Right renal pelvis (tissue), 4 donors: ENCODE measurements around the gene ABHD12B. TPM values are rescaled to one million over a fixed set of nuclear protein-coding genes. Genes with fewer than 3 reads are reported as not detected.

Experiments used
- DNase-seq, 4 donors: peaks; one replicate each; pipeline ENCODE4 v3.0.0-alpha.2; 2013; ENCODE audit warnings: low read depth in 4 of 4, low spot score in 3 of 4, missing footprints in 1 of 4
- polyA plus RNA-seq, 4 donors: library from polyadenylated mRNA; unstranded; fragments of 120-200 nt; gene quantifications; one replicate each; pipeline ENCODE4 v1.2.1, GENCODE V29; 2013; ENCODE audit not compliant: insufficient read length in 4 of 4

The ABHD12B gene
- polyA plus RNA-seq, 4 donors = 0.47 to 0.80 (median 0.77) TPM

DNA sequence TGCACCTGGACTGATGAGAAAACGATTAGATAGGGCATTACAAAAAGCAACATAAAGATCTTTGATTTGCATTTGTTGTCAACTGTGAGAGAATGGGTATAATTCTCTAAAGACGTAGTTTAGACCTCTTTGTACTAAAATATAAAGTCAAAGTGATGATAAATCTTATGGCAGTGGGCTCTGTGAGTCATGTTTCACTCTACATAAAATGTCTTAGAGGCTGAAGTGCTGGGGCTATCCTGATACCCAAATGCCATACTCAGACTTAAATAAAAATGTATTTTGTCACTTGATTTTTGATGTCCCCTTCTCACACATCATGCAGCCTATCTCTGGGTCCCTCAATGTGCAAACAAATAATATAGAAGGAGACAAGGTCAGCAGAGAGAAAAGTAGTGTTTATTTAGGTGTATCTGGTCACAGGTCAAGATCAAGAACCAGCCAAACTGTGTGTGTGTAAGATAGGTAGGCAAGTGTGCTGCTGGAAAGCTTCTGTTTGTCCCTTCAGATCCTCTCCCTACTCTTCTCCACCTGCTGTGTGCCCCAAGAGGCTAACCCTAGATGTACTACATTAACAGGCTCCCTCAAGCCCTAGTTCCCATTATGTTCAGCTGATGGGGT, 33.9 kb upstream of the ABHD12B start:
- DNase-seq = no peak

DNA sequence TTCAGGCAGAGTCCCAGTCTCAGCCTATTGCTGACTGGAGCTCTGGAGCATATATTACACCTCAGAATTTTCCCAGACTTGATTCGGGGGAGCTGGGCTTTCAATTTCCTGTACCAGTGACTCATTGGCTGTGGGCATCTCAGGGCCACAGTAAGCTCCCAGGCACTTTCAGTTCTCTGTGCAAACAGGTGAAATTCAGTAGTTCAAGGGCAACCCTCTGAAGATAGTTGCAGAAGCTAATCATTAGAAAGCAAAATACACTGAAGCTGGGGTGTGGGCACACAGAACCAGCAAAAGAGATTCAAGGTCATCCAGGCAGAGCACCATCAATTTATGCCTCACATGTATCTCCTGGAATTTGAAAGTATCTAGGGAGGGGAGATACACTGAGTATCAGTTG, 32.8 kb upstream of the ABHD12B start:
- no peak for DNase-seq

DNA sequence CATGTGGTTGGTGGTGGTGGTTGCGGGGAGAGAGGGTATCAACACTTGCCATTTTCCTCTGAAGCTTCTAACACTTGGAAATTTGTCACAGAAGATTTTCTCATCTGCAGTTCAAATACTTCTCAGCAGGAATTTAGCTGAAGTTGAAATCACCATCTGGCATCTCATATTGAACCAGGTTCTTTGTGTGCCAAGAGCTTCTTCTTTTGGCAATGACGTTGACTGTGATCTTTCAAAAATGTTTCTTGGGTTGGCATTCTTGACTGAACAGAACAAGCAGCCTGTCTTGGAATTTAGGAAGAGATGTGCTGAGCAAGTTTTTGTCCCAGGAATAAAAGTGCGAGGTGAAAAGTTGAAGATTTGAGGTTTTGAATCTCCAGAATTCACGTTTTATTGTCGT, 32.2 kb upstream of the ABHD12B start:
- no peak for DNase-seq

DNA sequence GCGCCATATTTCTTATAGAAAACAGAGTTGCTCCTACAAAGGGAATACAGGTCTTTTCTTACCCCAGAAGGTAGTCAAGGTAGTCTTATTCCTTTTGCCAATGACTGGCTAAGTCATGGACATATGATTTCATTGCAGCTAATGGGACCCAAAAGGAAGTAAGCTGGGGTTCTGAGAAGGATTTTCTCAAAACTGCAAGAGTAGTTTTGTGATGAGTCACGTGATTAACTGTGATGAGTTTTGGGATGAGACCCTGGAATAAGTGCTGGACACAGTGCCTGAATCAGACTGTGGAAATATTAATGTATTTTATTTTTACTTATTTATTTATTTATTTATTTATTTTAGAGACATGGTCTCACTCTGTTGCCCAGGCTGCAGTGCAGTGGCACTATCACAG, 27.5 kb upstream of the ABHD12B start:
- no peak for DNase-seq

DNA sequence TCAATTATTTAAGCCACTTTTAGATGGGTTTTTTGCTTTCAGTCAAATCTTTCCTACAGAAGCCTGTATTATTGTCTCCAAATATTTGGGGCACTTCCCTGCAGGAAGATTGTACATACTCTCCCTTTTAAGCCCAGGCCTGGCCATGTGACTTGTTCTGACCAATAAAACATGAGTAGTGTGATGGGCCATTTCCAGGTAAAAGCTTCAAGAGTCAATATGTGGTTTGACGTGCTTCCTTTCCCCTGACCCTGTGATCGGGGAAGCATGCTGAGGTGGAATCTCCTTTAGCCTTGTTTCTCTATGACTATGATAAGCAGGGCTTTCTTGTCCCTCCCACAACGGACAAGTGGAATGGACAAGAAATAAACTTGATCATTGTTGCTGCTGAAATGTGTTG, 26.7 kb upstream of the ABHD12B start:
- DNase-seq = no peak

DNA sequence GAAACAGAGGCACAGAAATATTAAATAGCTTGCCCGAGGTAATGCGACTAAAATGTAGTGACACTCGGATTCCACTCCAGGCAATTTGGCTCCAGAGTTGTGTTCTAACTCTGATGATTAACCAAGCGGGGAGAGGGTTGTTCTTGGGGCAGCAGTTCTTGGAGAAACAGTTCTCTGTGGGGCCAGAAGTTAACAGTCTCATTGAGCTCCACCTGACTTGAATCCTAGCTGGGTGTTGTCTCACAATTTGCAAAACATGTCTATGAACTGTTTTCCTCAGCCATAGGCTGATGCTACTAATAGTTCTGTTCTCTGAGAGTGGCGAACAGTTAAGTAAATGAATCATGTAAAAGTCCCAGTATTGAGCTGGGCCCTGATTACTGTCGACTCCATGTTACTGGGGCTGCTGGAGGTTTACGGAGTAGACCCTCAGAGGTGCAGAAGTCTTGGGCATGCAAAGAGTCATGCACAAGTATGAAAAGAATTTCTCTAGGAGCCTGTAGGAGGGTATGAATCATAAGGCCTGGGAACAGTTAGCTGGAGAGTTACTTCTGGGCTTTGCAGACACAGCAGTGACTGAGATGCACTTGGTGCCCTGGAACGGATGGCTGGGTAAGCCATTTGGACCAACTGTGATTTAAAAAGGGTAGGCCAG, 25.5 kb upstream of the ABHD12B start:
- DNase-seq = no peak

DNA sequence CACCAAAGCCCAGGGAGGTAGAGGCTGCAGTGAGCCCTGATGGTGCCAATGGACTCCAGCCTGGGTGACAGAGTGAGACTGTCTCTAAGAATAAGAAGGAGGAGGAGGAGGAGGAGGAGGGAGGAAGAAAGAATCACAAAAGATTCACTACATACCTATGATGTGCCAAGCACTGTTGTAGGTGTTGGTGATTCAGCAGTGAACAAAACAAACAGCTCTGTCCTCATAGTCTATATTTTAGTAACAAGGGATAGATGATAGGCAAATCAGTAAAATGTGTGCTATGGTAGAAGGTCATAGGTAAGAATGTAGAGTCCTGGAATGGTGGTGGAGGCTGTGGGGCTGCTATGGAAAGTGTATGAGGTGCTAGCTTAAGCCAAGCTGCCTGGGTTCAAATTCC, 18.0 kb upstream of the ABHD12B start:
- DNase-seq = no peak

DNA sequence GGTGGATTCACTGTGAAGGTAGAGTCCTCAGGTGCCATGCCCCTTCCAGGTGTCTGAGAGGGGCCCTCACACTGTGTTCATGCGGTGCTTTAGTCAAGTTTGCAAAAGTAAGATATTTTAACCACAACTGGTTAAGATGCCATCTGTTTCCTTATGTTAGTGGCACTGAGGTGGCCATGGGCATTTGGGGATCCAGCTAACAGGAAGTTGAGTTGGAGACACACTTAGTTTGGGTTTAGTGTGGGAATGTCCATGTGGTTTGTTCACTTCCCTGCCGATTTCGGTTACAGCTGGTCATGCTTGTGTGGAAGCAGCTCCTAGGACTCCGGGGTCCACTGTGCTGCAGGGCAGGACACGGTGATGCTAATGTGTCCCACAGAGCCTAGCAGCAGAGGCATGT, 17.3 kb upstream of the ABHD12B start:
- DNase-seq = no peak

DNA sequence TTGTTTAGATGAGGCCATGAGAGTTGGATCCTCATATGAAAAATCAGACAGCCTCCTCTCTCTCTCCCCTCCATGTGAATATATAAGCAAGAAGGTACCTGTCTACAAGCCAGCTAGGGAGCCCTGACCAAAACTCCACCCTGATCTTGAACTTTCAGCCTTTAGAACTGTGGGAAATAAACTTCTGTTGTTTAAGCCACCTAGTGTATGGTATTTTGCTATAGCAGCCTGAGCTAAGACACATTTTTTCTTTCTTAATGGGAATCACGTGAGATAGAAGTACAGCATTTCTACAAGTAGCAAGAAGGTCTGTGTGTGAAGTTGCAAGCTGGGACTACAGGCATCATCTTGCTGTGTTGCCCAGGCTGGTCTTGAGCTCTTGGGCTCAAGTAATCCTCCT, 16.3 kb upstream of the ABHD12B start:
- no peak for DNase-seq

DNA sequence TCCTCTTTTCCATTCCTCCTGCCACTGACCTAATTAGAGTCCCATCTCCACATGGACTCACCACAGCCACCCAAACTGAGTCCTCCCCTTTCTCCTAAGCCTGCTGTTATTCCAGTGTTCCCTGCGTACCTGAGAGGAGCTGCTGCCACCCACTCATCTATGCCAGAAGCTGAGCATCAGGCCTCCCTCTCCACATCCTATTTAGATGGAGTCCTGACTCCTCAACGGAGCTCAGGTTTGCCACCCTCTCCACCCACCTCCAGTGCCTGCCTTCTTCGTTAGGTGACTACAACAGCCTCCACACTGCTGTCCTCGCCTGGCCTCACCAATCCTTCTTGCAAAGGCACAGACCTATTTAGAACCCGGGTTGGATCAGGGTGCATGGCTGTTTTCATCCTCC, 15.2 kb upstream of the ABHD12B start:
- no peak for DNase-seq

DNA sequence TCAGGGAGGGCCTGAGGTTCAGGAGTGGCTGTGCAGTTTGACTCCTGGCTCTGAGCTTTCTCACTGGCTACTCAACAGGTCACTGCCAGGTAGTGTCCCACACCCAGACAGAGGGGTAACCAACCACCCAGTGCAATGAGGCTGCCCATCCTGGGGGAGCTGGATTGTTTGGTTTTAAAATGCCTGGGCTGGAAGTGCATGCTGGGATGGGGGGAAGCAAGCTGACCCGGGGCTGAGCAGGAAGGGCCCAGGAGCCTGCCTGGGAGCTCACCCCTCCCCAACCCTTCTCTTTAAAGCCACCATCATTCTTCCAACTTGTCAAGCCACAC, 12.6 kb upstream of the ABHD12B start:
- DNase-seq = no peak

DNA sequence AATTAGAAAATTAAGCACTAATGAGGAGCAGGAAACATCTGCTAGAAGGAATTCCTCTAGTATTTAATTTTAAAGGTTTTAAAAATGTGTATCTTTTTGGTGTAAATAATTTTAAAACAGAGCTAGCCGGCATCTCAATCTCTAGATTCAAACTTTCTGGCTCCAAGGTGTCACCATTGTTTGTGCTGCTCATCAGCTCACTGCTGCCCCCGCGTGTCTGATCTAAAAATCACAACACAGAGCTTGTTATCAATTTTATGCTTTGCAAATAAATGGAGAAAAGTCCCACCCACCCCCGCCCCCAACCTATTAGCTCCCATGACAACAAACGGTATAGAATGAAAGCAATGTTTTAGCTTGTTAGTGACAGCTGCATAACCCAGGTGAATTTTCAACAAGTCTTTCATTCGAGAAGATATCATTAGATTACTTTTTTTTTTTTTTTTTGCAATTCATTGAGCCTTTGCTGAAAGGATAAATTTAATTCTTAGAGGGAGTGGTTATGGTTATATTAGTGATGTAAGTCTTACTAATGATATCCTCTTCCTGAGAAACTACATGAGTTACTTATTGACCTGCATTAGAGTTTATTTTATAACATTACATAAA, 11.3 kb upstream of the ABHD12B start:
- DNase-seq = peak; percentile 69 to 76 (median 70)

DNA sequence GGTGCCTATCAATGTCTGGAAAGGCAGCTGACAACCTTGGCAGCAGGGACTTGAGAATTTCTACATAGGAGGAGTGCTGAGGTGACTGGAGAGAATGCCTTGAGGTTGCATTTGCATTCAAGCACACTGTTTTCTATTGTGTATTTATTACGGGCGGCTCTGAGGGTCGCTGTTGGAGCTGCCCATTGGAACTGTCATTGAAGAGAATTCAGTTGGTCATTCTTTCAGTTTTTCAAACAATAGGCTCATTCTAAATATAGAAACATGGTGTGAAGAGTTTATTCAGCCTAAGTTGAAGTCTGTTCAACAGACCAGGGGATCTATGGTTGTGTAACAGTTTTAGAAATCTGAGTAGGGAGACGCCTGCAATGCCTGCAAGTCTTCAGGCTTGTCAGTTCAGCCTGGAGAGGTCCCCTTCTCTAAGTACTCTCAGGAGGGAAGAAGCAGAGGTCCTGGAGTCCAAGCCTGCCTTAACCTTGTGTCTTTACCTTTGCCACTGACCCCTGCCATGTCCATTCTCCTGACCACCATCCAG, 9.8 kb upstream of the ABHD12B start:
- DNase-seq = no peak

DNA sequence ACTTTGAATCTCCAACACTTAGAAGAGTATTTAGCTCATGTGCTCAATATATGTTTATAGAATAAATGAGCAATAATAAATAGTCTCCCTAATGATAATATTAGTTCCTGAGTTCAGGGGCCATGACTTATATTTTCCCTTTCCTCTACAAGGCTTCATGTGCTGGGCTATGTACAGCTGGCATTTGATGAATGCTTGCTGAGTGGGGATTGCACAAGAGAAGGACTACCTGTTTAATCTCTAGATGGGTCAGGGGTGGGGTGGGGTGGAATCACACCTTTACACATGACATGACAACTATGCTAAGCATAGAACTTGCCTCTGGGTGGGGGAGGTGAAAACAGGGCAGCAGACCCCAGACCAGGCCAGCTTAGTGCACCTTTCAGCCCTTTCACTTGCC, 7.6 kb upstream of the ABHD12B start:
- DNase-seq = no peak

DNA sequence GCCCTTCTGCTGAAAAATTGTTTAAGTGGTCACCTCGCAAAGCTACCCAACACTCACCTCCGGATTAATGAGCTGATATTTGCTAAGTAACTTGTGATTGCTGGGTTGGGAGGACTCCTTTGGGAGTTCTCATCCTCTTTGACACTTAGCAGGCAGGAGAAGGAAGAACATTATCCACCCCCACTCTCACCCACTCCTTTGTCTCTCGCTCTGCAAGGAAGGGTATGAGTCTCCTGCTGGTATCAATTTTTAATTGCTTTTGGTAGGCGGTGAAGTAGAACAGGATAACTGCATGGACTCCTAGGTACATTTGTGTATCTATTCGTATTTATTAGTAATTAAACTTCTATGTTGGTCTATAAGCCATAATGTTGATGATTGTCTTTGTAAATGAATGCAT, 6.9 kb upstream of the ABHD12B start:
- no peak for DNase-seq

DNA sequence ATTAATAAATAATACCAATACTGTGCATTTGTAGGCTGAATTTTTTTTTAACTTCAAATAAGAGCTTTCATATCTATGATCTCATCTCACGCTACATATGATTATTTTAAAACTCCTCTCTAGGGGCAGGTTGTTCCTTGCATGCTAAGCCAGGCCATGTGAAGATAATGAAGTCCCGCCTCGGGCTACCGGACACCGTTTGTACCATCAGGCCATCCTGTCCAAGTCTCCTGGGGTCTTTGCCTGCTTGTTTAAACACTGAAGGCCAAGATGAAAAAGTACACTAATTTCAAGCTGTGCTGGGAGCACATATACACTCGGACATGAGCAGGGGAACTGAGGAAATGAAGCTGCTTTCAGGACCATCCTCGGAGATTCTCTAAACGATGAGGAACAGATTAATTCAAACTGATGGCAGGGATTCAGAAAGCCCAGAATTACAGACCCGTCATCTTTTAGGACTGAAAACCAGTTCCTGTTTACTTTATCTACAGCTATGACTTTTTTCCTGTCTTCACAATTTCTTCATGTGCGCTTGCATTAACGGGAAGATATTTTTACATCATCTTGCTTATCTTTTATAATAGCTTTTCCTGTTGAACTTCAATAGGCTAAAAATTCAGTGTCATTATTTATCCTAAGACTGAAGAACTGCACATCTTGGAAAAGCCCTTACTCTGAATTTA, 6.3 kb upstream of the ABHD12B start:
- DNase-seq = no peak

DNA sequence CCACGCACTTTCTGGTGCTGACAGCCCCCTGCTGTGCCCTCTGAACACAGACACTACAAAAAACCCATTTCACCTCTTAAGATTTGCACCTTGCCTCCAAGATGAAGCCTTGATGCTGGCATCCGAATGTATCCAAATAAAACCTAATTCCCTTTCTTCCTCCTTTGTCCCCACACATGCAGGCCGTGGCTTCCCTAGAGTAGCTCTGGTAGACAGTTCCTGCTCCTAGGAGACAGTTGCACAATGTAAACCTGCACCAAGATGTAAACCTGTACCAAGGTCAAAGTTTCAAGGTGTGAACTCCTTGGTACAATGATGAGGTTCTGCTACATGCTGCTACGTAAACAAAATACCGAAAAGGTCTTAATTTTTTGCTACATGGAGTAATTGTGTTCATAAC, 625 bp upstream of the ABHD12B start:
- DNase-seq = no peak

DNA sequence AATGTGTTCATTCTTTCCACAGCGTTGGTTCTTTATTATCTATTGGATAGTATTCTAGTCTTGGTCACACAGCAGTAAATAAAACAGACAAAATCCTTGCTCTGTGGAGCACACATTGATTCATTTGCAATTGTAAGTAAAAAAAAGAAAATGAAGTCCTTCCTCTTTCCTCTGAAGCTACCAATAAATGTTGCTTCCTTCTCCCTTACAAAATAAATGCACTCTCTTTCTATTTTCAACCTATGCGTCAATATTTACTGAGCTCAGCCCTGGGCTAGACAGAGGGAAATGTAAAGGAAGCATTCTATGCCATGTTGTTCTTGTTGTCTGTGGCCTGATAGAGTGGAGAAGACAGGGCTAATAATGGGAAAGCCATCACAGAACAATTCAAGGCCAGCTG, 2.9 kb downstream of the ABHD12B start:
- no peak for DNase-seq

DNA sequence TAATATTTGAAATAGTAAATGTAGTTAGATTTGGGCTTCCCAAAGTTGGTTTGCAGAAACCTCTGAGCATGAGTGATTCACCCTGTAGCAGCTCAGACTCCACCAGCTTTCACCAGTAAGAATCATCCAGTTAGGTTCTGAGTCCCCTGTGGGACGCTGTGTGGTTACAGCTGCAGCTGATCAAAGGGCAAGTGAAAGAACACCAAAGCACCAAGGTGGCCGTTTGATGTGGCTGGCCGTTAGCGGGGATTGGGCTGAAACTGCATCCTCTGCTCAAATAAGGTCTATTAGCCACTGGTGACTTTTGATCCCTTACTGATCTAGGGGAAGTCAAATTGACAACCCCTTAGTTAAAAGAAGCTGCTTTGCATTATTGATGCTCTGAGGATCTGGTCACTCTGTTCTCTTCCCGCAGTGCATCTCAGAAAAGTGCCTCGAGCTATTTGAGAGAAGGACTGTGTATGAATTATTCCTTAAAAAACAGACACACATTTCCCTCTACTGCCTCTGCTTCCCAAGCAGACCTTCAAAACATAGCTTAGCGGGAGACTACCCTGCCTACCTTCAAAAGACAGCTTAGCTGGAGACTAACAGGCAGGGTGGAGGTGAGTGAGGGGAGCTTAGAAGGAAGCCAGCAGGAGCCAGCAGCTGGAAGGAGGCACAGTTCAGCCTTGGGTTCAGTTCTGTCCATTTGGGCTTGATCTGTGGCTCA, 3.7 kb downstream of the ABHD12B start:
- no peak for DNase-seq

DNA sequence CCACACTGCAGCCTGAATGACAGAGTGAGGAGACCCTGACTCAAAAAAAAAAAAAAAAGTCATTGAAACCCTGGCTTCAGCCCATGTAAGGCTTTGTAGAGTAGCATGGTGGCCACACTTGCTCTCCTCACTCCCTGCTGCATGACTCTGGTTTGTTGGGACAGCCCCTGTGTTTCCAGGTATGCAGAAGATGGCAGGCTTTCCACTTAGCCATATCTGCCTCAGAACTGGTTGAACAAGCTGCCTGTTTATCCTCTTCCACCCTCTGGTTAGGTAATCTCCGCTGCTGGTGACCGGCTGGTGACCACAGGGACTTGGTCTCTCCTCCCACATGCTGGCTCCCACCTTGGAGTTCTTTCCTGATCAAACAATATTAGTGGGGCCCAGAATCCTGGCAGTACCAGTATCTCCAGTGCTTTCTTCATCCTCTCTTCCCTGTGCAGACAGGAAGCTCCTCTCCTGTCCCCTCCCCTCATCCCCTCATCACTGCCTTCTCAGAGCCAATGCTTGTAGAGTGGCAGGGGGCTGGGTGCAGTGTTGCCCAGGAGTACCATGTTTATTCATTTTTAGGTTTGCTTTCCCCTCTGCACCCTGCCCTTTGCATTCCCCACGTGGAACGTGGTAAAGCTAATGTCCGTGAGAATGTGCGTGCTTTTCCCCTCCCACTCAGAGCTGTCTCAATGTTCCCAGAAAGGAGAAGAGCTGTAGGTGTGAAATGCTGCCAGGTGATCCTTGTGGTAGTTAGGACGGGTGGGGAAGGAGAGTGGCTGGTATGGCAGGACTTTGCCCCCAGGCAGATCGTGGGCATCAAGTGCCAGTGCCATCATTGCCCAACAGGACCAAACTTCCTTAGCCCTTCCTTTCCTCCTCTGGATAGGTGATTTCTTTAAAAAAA, 11.3 kb downstream of the ABHD12B start:
- DNase-seq = no peak
